NOMO-1 (cell line): ENCODE data around the gene HIPK2.
A peak's percentile ranks its signal among the peaks of the same experiment; 100 is the strongest.

ENCODE experiments used
- DNase-seq, 2 experiments: peaks; one replicate each; lab custom pipeline; 2025; ENCODE audit not compliant: unreplicated experiment in 2 of 2; lab: John Stamatoyannopoulos, UW

The HIPK2 gene

DNA sequence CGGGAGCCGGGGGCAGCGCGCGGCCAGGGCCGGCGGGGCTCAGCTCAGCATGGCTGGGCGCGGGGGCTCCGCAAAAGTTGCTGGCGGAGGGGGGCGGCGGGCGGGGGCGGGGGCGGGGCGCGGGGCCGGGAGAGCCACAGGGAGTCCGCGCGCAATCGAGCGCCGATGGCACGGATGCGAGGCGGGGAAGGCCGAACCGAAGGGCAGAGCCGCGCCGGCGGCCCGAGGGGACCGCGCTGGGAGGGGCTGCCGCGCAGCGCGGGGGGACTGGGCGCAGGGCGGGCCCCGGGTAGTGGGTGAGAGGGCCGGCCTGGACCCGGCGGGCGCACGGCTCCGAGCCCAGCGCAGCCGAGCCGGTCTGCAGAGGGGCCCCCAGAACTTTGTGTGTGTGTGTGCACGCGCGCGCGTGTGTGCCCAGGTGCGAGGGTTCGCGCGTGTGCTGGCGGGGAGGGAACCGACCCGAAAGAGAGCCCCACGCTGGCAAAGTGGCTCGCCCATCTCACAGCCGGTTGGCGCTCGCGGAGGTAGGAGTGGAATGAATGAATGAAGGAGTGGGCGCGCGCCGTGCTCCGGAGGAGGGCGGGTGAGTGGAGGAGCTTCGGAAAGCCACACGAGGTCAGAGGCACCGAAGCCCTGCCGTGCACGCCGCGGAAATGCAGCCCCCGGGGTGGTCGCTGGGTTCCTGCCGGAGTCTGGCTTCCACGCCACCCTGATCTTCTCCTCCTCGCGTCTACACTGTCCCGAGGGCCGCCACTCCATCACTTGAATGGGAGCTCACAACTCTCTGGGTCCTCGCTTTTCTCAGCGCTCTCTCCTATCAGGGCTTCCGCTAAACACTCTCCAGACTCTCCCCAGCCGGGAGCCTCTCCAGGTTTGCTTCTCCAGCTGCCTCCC, at the start of gene HIPK2:
HIPK2 (minus strand) TSS at position 51 of the 894 bp plus-strand sequence. CDS start 375 bp downstream, outside the sequence.
- peak; percentile 10 to 12 for DNase-seq

DNA sequence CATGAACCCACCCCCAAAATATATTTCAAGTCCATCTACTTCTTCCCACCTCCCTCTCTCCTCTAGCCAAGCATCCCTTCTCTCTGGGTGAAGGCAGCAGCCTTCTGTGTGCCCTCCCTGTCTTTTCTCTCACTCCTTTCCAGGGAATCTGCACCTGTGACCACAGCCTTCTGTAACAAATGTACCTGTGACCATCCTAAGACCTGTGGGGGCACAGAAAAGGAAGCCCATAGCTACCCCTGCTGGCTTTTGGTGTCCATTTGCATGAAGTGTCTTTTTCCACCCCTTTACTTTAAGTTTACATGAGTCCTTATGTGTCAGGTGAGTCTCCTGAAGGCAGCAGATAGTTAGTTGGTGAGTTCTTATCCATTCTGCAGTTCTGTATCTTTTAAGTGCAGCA, 49.2 kb upstream of the HIPK2 start:
- no peak for DNase-seq

DNA sequence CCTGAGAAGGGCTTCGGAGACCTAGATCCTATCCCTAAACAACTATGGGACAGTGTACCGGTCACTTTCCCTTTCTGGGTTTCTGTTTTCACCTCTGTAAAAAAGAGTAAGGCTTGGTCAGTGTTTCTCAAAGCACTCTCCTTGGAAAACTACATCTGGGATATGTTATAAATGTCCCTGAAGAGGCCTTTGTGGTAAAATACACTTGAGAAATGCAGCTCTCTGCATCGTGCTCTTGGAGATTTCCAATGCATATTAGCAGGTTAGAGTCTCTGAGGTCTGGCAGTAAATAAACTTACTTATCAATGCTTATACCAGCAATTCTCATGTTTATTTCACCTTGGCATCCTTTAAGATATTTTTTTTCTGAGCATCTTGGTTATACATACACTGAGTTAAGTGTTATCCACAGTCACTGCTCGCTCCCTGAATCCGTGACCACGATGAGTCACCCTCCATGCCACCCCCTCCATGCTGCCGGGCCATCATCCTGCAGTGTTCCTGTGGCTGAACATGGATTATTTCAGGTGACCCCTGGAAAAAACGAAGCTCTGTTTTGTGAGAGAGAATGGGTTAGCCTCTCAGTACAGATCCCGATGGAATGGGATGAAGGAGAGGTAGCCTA, 48.0 kb upstream of the HIPK2 start:
- DNase-seq: no peak

DNA sequence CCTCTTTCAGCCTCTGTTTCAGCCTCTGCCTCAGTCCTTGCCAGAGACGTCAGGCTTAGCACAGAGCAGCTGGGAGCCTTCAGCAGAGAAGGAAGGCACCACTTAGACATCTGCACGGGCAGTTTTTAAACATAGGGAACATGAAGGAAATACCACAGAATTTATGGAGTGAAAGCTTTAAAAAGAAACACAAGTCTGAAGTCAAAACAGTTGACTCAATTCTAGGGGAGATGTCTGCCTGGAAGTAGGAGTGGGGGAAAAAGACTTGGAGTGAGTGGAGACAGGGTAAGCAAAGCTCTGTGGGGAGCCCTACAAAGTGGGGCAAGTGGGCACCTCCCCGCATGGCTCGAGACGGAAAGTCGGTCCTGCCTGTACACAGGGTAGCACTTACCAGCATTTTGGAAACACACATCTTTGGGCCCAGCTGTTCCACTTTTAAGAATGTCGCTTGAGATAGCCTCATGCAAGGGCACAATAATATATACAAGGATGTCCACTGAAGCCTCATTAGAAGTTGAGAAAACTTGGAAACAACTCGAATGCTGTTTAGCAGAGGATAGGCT, 46.2 kb upstream of the HIPK2 start:
- DNase-seq: no peak

- DNase-seq: no peak
Measured at GRCh38 chr7:139822855-139823254, 45.1 kb upstream of the HIPK2 start.

- no peak for DNase-seq
Measured at GRCh38 chr7:139821349-139822105, 43.7 kb upstream of the HIPK2 start.

DNA sequence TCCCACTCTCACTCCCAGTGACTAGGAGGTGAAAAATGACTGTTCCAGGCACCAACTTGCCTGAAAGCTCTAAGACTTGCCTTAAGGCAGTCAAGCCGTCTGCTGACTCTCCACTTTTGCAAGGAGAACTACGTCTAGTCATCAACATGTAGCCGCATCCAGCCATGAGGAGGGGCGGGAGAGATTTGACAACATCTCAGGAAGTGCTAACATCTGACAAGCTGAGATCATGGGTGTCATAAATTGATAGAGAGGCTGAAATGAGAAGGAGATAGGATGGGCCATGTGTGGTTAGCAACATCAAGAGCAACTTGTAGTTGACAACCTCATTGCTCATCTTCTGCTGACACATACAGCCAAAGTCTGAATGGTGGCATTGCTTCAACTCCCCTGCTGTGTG, 42.3 kb upstream of the HIPK2 start:
- no peak for DNase-seq

DNA sequence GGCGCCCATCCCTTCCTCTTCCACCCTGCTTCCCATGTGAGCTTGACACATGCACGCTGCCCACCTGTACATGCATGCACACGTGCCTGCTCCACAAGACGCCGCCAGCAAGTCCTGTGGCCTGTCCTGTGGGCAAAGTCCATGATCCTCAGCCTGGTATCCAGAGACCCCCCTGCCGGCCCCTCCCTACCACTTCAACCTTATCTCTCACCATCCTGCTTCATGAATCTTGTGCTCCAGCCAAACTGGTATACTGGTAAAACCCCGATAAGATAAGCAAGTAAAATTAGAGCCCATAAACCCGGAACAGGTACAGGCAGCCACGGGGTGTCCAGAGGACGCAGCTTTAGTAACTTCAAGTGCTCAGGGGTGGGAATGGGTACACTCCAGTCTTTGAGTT, 39.5 kb upstream of the HIPK2 start:
- no peak for DNase-seq

DNA sequence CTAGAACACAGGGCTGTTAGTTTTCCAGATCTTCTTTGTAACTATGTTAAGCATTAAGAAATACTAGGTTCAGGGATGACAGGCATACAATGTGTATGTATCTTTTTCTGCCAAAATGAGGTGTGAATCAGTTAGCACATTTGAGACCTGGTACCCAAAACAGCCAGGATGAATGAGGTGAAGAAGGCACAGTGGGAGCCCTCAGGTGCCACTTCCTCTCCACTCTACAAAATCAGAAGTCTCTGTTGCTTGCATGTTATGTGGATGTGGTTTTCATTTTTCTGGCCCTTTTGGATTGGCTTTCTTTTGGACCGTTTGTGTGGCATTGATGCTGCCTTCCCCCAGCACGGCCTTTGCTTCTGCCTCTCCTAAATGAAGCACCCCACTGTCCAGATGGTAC, 35.9 kb upstream of the HIPK2 start:
- no peak for DNase-seq

DNA sequence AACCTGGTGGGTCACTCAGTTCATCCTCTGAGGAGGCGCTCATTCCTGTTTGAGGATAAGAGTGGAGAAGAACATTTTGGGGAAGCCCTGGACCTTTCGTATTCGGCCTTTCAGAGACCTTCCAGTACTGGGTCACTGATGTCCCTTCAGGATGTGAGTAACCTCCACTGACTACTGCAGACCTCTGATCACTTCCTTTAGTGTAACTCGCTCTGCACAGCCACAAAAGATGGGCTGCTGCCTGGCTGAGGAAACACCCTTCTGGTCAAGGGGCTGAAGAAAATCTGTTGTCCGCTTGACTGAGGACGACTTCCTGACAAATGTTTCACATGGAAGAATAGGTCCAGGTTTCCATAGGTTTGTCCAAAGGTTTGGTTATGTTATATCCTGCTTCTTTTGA, 35.4 kb upstream of the HIPK2 start:
- DNase-seq: no peak

DNA sequence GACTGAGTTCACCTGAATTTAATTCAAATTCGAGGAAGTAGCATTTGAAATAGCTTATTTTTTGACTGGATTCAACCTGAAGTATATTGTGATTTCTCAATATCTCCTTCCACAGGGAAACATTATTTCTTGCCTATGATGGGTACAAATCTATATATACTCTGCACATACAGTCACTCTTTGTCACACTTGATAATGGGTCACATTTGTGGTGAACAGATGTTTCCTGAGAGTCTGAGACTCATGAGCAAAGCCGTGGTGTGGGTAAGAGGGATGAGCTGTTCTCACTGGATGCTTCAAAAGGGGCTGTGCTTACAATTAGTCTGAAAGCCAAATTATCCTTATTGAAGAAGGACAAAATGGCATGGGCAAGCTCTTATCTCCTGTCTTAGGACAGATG, 33.3 kb upstream of the HIPK2 start:
- DNase-seq: no peak

DNA sequence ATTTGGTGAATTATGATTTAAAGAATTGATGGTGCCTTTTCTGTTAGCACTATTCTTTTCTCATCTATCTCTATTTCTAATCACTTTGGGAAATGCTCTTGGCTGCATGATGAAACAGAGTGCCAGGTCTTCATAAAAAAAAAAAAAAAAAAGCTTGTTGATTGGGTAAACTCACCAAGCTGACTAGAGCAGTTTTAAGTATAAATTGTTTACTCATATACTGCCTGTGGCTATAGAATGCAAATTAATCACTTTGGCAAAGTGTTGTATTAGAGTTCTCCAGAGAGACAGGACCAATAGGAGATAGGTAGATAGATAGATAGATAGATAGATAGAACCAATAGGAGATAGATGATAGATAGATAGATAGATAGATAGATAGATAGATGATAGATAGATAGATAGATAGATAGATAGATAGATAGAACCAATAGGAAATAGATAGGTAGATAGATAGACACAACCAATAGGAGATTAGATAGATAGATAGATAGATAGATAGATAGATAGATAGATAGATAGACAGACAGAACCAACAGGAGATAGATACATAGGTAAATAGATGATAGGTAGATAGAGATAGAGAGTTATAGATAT, 31.1 kb upstream of the HIPK2 start:
- no peak for DNase-seq

- no peak for DNase-seq
Measured at GRCh38 chr7:139808427-139808826, 30.6 kb upstream of the HIPK2 start.

- DNase-seq: no peak
Measured at GRCh38 chr7:139807009-139807408, 29.2 kb upstream of the HIPK2 start.

GRCh38 chr7:139804571-139804970, 26.8 kb upstream of the HIPK2 start:
- no peak for DNase-seq

DNA sequence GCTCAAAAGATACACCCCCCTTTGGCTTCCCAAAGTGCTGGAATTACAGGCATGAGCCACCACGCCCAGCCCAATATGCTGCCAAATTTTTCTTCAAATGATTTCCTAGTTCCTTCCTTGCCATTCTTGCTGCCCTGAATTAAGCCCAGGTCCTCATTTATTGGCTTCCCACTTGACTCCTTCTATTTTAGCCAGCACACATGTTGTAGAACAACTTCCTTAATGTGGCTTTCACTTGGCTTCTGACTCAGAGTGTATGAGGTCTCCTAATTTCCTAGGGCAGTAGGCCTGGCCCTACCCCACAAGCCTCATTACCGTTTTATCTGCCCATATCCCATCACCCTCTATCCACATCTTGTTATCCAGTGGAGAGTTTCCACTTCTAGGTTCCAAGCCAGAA, 21.8 kb upstream of the HIPK2 start:
- DNase-seq: peak; percentile 32 to 70

DNA sequence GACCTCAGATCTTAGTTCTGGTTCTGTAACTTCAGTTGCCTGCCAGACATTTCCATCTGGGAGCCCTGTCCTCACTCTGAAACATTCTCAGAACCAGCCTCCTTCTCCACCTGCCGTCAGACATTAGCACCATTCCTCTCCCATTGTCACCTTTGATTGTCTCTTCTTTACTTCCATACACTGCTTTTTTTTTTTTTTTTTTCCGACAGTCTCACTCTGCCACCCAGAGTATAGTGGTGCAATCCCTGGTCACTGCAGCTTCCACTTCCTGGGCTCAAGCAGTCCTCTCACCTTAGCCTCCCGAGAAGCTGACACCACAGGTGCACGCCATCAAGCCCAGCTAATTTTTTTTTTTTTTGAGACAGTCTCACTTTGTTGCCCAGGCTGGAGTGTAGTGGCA, 21.1 kb upstream of the HIPK2 start:
- no peak for DNase-seq

- no peak for DNase-seq
Measured at GRCh38 chr7:139798221-139798620, 20.4 kb upstream of the HIPK2 start.

DNA sequence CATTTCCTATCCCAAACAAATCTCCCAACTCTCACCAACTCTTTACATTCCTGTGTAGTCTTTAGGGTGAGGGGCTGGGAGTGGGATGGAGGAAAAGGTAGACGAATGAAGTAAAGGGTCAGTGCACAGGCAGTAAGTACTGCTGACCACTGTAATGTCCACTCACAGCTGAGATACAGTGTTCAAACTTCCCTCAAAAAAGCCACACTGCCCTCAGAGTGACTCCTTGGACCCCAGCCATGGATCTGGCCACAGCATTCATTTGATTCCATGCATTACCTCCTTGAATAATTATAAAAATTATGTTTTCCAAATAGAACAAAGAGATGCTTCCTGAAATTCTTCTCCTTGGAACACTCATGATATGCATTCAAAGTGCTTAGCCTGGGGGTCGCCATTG, 19.8 kb upstream of the HIPK2 start:
- no peak for DNase-seq

DNA sequence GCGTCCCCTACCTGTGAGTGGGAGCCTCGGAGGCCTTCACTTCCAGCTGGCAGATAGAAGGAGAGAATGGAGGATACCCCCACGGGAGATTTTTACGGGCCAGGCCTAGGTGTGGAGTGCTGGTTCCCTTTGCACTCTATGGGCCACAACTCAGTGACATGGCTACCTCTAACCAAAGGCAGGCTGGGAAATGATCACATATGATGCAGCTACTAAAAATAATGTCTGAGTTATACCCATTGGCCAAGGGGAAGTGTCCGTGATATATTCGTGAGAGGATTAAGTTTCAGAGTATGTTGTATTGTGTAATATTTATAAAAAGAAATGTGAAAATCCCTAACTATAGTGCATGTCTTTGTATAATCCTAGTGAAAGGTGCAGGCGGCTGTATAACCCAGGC, 13.5 kb upstream of the HIPK2 start:
- no peak for DNase-seq

GRCh38 chr7:139784648-139785047, 6.8 kb upstream of the HIPK2 start:
- no peak for DNase-seq
